Inflammatory macrophage (primary cell): ENCODE results near the gene PIEZO2.
"Not testable (repeated sequence)": the region's sequence is repeated elsewhere in the genome, so short reads cannot be mapped to it uniquely, and the experiment has no call there.

Experiments used
- DNase-seq, 2 donors: peaks; one replicate each; pipeline ENCODE4 v3.0.0-alpha.2; 2020 to 2022

PIEZO2 gene

DNA sequence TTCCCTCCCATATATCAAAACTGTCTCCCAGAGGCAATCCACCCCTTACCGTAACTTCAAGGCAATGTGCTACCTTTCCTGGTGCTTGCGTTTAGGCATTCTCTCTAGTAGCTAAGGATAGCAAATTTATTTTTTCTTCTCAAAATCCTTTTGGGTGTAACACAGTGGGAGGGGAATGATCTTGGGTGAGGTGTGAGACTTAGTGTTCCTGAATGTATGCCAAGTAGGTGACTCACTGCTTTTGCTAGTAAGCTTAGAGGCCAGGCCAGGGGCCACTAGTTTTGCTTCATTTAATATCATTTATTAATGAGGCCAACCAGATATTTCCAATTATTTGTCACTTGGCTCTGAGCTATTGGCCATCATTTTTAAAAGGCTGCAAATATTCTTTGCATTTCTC is 488.1 kb downstream of the PIEZO2 start:
- DNase-seq: no peak

- no peak for DNase-seq
Measured at GRCh38 chr18:10660179-10660884, 489.0 kb downstream of the PIEZO2 start.

GRCh38 chr18:10659594-10659993 is 489.8 kb downstream of the PIEZO2 start:
- no peak for DNase-seq

DNA sequence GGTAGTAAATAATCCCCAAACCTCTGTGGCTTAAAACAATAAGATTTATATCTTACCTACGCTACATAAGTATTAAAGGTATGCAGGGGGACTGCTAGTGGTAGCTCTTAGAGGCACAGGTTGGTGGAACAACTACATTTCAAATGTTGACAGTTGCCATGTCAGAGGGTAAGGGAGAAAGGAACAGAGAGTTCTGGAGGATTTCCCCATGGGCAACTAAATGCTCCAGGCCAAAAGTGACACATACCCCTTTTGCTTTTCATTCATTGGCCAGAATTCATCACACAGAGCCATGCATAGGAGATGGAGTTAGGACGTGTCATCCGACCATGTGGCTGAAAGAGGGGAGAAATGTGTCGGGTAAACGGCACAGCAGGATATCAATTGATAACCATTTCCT is 490.4 kb downstream of the PIEZO2 start:
- DNase-seq: no peak

- not testable (repeated sequence) for DNase-seq
Measured at GRCh38 chr18:10644003-10644402, 505.4 kb downstream of the PIEZO2 start.

DNA sequence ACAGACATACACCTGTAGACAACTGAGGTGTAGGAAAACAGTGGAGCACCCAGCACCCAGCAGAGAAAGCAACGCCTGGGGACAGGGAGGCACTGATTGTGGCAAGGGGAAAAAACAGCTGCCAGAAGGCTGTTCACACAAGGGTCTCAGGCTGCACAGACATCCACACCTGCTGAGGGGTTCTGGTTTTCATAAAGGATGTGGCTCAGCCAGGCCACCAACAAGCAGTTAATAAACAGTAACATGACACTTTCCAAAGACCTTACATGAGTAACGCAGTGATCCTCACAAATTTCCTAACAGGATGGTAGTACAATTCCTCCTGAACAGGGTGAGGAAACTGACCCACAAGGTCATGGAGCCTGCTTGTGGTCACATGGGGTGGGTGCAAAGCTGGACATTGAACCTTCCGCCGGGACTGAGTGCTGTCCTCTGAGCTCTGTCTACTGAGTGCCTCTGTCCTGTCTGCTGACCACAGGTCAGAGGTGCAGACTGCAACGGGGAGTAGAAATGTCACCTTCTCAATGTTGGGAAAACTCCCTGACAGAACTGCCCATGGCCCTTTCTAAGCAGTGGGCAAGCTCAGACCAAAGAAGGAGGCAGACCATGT is 506.3 kb downstream of the PIEZO2 start:
- DNase-seq: not testable (repeated sequence)

- DNase-seq: not testable (repeated sequence)
Measured at GRCh38 chr18:10638539-10638885, 510.9 kb downstream of the PIEZO2 start.

DNA sequence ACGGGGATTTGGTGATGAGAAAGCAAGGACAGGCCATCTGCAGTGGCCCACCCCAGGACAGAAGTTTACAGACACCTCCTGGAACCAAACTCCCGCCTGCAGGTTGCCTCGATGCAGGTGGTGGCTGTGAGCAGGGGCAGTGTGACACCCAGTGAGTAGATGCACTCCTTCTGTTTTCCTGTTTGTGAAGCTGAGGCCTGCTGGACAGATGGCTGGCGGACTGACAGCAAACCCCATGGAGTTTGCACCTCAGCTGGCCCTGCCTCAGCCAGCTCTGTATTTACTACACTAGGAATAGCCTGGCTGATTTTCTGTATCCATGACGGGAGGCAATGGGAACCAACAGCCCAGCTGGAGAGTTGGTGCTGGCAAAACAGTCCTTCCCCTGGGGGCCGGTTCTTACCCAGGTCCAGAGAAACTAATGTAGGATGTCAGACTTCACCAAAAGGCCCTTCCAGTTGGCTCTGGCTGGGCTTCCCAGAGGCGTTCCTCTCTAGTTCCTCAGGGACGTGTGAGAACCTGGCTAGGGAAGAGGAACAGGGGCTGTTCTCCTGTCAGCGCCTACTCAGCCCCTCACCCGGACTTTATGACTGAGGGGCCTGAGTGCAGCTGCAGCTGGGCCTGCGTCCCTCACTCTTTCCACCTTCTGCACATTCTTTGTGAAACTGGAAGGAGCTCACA is 511.4 kb downstream of the PIEZO2 start:
- not testable (repeated sequence) for DNase-seq

DNA sequence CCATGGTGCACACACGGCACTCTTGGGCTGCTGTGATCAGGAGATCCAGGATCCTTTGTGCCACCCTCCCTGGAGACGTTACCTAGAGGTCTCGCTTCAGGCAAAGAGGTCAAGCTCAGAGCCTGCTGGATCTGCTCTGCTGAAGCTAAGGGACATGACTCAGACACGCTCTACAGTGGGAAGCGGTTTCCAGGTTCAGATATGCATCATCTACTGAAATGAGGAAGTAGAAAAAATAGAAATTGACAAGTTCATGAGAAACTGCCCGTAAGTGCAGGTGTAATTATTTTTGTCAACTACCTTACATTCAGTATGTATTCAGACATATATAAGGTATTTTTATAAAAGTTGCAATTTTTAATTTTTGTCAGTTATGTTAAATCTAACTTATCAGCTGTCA is 520.3 kb downstream of the PIEZO2 start:
- DNase-seq: peak; percentile 30 to 44

DNA sequence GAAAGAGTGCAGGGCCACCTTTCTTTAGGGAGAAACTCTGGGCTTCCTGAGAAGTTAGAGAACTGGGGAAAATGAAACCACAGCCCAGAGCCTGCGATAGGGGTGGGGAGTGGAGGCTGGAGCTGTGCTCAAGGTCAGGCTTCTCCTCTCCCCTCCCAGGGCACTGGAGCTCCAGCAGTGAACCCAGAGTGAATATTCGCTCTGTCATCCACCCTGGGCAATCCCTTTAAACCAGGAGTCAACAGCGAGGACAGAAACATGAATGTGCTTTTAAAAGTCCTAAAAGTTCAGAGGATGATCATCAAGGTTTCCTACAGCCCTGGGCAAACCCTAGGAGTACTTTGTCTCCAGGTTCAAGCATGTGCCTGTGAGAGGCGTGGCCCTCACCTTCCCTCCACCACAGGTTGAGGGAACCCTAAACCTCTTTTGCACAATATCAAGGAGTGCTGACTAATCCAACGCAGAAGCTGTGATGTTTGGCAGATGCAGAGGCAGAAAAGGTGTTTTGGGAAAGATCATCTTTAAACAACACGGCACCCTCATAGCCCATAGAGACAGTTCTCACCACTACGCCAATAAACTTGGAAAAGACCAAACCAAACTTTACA is 522.7 kb downstream of the PIEZO2 start:
- not testable (repeated sequence) for DNase-seq

DNA sequence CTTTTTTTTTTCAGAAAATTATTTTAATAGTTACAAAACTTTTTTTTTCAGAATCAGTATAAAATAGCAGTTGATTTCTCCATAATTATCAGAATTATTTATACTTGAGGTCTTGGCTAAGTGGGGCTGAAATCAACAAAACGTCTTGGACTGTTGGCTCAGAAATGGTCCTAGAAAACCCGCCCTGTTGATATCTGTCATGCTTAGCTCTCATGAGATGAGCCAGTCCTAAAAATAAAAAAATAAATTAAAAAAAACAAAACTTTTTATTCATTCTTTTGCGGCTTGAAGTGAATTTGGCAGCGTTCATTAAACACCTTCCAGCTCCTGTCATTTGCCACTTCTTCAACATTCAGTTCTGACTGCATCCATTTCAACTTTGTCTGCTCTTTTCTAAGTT is 525.8 kb downstream of the PIEZO2 start:
- not testable (repeated sequence) for DNase-seq

DNA sequence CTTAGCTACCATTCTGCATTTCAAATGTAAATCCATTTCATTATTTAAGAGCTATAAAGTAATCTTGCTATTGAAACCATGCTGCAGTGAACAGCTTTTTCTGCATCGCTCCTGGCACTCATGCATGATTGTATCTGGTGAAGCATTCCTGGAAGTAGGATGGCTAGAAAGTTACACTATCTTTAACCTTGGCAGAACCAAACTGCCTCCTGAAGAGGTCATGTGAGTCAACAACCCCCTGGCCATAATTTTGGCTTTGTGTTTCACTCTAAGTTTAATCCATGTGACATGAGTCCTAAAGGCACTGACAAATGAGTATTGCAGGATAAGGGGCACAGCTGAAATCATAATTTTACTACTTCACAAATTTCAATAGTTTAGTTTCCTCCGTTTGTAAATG is 526.4 kb downstream of the PIEZO2 start:
- not testable (repeated sequence) for DNase-seq

- peak; percentile 15 to 43 for DNase-seq
Measured at GRCh38 chr18:10620670-10621329, 528.6 kb downstream of the PIEZO2 start.
